HG03457 (cell line): ENCODE data around the gene AHNAK2.

Source experiments
- ATAC-seq: cut with Tn5 transposase; IDR thresholded peaks from one replicate; pipeline ENCODE4 v1.9.1; 2021; ENCODE audit warnings: moderate number of reproducible peaks; ENCODE audit not compliant: unreplicated experiment

AHNAK2 gene

DNA sequence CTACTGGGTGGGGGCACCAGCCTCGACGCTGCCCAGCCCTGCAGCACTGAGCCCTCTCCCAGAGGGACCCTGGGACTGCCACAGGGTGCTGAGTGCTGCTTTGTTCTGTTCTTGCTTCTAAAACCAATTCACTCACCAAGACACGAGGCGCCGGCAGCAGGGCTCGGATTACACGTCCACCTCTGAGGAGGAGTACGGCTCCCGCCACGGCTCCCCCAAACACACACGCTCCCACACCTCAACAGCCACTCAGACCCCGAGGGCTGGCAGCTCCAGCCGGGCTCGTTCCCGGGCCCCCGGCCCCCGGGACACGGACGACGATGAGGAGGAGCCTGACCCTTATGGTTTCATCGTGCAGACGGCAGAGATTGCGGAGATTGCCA lies 88.8 kb downstream of the AHNAK2 start:
- no peak for ATAC-seq

DNA sequence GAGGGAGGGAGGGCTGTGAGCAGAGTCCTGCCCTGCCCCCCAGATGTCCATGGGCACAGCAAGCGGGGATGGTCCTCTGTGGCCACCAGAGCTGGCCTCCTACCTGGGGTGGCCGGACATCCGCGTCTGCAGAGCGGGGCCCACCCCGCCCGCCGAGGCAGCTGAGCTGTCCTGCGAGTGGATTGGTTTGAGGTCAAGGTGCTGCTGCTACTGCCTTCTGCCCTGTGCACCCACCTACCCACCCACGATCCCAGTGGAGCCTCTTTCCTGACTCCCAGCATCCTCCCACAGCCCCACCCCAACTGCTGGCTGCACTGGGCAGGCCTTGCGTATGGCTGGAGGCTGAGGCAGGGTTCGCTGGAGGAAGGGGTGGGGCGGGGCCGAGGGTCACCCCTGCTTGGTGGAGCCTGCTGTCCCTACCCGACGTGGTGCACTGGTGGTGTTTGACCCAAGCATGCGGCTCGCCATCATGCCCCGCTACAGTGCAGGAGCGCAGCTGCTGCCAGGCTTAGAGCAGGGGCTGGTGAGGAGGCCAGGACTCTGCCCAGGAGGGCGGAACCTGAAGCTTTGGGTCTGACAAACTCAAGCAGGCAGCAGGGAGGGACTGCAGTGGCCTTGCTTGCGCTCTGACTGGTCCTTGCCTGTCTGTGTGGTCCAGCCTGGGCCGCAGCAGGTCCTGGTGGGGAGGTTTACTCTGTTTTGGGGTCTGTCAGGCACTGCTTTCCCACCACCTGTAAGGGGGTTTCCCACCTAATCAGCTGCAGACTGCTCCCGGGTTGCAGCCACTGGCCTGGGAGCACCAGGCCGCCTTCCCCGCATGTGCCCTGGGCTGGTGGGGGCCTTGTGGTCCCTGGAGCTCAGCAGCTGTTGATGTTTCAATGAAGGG lies 89.4 kb downstream of the AHNAK2 start:
- no peak for ATAC-seq

DNA sequence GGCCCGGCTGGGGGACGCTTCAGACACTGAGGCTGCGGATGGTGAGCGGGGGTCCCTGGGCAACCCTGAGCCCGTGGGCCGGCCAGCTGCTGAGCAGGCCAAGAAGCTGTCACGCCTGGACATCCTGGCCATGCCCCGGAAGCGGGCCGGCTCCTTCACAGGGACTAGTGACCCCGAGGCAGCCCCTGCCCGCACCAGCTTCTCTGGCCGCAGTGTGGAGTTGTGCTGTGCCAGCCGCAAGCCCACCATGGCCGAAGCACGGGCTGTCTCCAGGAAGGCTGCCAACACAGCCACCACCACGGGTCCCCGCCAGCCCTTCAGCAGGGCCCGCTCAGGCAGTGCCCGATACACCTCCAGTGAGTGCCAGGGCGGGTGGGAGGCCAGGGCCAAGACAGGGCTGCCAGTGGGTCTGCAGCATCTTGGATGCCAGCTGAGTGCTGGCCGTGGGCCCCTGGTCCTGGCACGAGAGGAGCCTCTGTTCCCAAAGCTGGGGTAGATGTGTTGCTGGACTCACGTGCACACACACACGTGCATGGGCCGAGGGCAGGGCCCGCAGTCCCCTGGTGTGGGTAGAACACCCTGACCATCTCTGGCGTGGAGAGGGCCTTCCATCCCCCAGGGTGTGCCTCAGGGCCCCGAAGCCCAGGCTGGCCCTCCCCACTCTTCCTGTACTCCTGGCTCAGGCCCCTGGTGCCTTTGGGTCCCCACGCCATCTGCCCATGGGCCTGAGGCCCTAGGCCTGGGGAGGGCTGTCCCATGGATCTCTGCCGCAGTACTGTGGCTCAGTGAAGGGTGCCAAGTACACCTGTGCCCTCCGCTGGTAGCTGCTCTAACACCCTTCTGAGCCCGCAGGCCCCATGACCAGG lies 90.3 kb downstream of the AHNAK2 start:
- ATAC-seq: no peak
